Erythroblast (primary cell): ENCODE measurements around the gene TIGD2.

Experiments
- GATA1 ChIP-seq: IDR thresholded peaks from 2 replicates; pipeline ENCODE4 v1.6.1; 2011; ENCODE audit warnings: low read depth, mild to moderate bottlenecking, control low read depth, low read length, moderate library complexity
- POLR2A ChIP-seq: IDR thresholded peaks from 2 replicates; pipeline ENCODE4 v1.6.1; 2011; ENCODE audit warnings: mild to moderate bottlenecking, low read length

DNA sequence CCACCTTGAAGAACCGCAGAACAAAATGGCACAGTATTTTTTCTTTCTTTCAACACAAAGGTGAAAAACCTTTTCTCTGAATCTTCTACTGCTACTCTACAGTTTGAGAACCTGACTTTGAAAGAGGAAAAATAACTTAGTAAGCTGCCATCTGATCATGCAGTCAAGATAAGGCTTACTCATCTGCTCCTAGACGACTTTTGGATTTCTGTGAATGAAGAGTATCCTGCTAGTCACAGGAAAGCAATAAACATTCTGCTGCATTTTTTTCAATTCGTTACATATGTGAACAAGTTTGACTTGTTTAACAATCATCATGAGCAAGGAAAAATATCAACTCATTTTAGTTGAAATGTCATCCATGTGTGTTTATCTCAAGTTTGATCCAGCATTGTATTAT lies 25.2 kb downstream of the TIGD2 start:
- TF ChIP-seq POLR2A (no peak), GATA1 (no peak)
